NCI-H2196 treated with DMSO at 0.1 percent for 48 hours (cell line): ENCODE measurements around the gene ITGAV.

Experiments used
- DNase-seq: peaks from one replicate; lab custom pipeline; 2025; ENCODE audit not compliant: unreplicated experiment; lab: John Stamatoyannopoulos, UW

ITGAV gene

DNA sequence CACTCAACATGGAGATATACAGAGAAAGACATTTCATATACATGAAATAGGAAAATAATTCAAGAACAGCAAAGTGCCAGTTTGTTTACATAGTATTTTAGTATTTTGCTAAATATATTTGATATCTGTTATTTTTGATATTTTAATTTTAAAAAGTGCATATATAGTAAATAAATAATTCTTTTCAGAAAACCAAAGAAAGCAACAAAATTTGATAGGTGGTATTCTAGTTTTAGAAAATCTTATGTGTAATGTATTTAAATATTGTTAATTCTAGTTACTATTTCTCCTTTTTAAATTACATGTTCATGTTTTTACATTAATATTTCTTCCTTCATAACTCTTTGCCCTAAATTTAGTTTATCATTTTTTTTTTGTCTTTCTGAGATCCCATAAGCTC is 69.5 kb downstream of the ITGAV start:
- no peak for DNase-seq

GRCh38 chr2:186664385-186665043 is 74.7 kb downstream of the ITGAV start:
- no peak for DNase-seq

- no peak for DNase-seq
Observed at GRCh38 chr2:186669146-186669545, 79.3 kb downstream of the ITGAV start.

DNA sequence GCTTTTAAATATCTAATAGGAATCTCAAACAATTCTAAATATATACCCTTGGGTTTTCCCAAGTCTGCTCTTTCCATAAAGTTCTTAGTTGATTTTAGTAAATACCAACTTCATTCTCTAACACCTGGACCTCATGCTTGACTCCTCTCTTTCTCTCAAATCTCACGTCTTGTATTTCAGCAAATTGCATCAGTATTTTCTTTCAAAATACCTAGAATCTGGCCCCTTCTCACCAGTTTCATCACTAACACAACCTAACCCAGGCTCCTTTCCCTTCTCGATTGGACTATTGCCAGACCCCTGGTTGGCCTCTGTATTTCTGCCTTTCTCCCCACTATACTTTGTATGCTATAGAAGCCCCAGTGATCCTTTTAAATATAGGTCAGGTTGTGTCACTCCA is 81.0 kb downstream of the ITGAV start:
- DNase-seq = no peak

DNA sequence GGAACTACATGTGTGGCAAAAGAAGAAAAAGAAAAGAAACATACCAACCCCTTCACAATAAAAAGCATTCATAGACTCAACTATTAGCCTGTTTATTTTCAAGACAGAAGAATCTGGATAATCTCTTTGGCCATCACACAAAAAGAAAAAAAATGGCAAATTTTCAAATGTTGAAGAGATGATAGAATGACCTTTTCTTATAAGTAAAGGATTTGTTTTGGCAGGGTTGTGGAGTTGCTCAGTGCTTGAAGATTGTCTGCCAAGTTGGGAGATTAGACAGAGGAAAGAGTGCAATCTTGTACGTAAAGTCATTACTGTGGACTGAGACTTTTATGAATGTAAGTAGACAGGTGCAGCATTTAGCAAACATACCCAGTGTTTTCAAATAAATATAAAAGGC is 85.5 kb downstream of the ITGAV start:
- DNase-seq = no peak

DNA sequence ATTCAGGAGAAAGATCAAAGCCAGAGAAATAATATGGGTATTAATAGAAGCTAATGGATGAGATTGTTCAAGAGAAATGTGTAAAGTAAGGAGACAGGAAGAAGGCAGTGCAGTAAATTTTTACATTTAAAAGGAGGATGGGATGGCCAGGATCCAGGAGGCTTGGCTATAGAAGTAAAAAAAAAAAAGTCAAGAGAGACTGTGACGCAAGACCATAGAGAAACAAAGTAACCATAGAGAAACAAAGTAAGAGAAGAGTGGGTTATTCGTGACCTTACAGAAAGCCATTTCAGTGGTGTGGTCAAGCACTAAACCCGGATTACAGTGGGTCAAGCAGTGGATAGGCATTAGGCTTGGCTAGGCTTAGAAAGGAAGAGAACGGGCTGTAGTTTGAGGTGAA is 93.5 kb downstream of the ITGAV start:
- no peak for DNase-seq

DNA sequence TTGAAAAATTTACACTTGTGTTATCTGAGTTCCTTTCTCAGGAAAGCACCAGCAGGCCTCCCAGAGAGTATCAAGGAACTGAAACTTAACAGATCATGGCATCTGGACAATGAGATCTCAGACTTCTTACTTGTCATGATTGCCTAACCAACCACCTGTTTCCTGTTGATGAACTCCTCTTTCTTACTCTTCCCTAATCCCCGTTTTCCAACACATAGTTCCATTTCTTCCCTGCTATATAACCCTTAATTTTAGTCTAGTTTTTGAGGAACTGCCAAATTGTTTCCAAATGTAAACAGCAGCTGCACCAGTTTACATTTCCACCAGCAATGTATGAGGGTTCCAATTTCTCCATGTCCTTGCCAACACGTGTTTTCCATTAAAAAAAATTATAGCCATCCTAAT is 98.0 kb downstream of the ITGAV start:
- DNase-seq = no peak

DNA sequence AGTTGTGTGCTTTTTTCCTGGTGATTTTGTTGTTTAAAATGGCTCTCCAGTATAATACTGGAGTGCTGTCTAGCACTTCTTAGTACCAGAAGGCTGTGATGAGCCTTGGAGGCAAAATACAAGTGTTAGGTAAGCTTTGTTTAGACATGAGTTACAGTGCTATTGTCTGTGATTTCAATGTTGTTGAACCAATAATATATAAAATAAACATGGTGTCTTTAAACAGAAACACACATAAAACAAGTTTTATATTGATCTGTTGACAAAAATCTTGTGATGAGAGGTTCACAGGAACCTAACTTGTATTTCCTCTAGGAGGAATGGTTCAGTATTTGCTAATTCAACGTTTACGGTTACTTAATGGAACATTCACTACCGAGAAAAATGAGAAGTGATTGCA is 99.0 kb downstream of the ITGAV start:
- no peak for DNase-seq

DNA sequence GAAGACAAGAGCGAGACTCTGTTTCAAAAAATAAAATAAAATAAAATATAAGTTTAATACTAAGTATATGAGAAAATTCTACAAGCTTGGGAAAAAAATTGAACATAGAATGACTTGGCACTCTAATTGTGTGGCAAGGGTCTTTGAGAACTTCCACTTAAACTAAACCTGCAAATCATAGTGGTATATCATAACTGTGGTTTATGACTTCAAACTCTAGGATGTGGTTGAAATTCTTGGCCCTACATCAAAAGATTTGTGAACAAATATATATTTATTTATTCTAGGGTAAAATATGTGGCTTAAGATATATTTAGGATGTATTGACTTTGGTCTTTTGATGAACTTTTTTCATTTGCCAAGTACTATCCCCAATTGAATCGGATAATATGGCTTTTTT is 100.9 kb downstream of the ITGAV start:
- no peak for DNase-seq

DNA sequence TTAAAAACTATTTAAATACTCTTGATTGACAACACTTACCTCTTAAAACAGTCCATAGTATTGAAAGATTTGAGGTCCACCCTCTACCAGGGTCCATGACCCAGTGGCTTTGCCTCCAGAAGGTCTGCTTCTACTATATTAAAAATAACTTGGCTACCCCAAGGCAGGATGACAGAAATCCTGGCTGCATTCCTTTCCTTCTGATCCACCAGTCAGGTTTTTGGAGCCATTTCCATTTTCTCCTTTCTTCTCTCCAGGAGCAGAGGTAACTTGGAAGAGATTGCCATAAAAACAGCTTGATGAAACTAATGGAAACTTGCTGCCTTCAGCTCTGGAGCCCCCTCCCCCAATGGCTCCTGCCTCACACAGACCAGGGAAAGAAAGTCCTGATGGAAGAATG is 101.4 kb downstream of the ITGAV start:
- DNase-seq = no peak

- DNase-seq = no peak
Observed at GRCh38 chr2:186691900-186692299, 102.0 kb downstream of the ITGAV start.

GRCh38 chr2:186693446-186693832 is 103.6 kb downstream of the ITGAV start:
- no peak for DNase-seq

DNA sequence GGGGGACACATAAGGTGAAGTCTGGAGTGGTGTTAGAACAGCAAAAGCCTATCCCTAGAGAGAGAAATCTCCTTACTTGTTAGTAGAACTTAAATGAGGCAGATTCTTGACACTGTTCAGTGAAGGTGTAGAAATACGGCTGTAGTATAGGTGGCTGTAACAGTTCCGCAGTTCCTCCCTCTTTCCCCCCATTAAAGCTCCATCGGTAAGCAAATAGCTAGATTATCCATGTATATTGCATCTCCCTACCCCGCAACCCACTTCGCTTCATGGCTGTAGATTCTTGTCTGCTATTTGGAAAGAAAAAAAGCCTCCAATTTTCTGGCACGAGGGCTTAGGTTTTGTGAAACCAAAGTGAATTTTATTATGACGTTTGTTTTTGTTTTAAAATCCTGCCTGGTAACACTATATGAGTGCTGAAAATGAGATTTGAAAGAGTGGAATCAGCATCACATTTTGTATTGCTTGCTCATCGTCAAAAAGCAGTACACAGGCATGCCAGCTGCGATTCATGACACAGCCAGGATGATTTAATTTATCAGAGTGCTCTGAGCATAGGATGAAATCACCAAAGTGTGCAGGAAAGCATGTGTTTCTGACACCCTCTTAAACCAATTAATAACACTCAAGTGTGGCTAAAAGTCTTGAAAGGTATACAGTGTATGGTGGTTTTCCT is 105.4 kb downstream of the ITGAV start:
- no peak for DNase-seq

DNA sequence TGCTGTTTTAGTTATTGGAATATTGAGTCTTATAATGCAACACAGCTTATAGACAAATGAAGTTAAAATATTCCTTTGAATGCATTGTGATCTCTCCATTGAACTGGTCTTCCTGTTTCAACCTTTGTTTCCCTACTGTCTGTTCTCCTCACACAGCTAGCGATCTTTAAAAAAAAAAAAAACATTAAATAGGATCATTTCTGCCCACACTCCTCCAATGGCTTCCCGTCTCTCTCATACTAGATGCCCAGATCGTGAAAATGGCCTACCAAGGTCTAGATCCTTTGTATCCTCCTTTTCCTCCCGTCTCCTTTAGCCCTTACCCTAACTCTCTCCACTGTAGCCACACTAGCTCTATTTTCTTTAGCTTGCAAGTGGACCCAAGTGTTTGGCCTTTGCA is 106.4 kb downstream of the ITGAV start:
- no peak for DNase-seq

- no peak for DNase-seq
Observed at GRCh38 chr2:186696804-186697203, 106.9 kb downstream of the ITGAV start.

DNA sequence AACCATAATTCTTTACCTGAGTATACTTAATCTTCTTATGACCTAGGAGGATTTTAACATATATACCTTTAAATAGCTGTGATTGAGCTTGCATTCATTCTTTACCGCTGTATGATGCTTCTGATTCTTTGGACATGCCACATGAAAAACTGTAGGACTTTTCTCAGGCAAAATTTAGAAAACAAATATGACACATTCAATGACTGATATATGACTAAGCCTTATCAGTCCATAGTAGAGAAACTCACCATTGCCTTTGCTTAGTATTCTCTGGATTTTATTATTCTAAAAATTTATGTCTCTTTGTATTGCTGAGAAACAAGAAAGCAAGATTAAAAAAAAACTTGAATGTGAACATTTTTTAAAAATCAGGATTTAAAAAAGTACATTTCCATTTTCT is 107.7 kb downstream of the ITGAV start:
- DNase-seq = no peak

DNA sequence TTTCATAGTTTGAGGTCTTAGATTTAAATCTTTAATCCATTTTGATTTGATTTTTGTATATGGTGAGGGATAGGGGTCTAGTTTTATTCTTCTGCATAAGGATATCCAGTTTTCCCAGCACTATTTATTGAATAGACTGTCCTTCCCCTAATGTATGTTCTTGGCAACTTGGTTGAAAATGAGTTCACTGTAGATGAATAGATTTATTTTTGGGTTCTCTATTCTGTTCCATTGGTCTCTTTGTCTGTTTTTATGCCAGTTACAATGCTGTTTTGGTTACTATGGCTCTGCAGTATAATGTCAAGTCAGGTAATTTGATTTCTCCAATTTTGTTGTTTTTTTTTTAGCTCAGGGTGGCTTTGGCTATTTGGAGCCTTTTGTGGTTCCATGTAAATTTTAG is 109.9 kb downstream of the ITGAV start:
- DNase-seq = no peak

DNA sequence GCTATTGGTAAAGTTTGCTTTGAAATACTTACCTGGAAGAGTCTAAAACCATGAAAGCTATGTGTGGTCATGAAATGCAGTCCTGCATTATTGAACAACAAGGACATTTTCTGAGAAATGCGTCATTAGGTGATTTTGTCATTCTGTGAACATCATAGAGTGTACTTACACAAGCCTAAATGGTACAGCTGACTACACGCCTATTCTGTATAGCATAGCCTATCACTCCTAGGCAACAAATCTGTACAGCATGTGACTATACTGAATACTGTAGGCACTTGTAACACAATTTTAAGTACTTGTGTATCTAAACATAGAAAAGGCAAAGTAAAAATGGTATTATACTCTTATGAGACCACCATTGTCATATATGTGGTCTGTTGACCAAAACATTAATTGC is 112.2 kb downstream of the ITGAV start:
- DNase-seq = no peak

GRCh38 chr2:186702501-186702900 is 112.6 kb downstream of the ITGAV start:
- no peak for DNase-seq

GRCh38 chr2:186704897-186705296 is 115.0 kb downstream of the ITGAV start:
- DNase-seq = no peak

DNA sequence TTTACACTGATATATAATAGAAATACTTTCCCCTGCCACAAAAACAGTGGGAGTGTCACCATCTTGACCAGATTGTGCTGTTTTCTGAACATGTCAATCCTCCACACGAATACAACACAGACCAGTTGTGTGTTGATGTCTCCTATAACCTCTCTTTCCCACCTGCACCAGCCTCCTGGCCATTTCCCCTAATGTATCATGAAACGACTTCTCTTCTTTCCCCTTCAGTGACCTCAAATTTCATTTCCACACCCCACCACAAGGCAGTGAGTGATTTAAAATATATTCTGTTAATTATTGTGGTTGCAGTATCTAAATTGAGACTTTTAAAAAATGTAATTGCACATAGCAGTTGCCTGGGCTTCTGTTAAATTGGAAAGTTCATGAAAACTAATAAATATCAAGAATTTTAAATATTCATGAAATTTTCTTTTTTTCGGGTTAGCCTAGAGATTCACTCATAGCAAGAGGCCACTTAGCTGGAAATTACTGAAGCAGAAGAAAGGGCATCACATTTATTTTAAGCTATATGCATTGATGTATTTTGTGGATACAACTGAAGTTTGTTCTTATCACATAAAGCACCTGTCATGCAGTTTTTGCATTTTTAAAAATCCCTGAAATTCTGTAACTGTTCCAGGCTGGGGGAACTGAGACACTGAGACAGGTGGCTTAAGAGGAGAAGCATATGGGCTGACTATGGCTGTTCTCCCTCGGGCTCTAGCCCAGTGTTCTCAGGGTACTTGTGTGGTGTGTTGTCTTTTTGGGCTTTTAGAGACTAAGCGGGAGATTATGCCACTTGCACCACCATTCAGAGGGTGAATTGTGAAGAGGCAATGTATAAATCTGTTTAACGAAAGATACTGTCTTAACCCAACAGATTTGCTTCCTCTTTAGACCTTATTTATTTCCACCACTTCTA is 119.9 kb downstream of the ITGAV start:
- DNase-seq = no peak

DNA sequence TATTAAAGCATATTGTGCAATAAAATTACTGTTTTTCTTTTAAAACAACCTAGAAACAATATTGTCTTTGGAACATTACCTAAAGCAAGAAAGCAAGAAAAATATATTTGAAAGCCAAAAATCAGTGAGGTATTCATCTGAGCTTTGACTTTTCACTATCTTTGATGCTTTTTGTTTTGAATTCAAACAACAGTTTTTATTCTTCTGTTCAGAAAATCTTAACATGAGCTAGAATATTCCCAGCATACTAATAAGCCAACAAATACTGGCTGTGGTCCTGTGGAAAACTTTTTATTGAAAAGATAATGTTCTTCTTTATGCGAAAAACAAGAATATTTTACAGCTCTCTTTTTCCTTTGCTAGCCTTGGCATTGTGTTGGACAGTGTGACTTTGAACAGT is 123.8 kb downstream of the ITGAV start:
- DNase-seq = no peak
